Hematopoietic multipotent progenitor cell treated with erythropoietin and hydrocortisone succinate and interleukin-3 and kit ligand, for 8 days (in vitro differentiated cells): ENCODE results near the gene INS.
"Not testable (repeated sequence)": the region's sequence is repeated elsewhere in the genome, so short reads cannot be mapped to it uniquely, and the experiment has no call there.

ENCODE experiments used
- DNase-seq: peaks from one replicate; pipeline ENCODE4 v3.0.0-alpha.2; 2015

INS gene

DNA sequence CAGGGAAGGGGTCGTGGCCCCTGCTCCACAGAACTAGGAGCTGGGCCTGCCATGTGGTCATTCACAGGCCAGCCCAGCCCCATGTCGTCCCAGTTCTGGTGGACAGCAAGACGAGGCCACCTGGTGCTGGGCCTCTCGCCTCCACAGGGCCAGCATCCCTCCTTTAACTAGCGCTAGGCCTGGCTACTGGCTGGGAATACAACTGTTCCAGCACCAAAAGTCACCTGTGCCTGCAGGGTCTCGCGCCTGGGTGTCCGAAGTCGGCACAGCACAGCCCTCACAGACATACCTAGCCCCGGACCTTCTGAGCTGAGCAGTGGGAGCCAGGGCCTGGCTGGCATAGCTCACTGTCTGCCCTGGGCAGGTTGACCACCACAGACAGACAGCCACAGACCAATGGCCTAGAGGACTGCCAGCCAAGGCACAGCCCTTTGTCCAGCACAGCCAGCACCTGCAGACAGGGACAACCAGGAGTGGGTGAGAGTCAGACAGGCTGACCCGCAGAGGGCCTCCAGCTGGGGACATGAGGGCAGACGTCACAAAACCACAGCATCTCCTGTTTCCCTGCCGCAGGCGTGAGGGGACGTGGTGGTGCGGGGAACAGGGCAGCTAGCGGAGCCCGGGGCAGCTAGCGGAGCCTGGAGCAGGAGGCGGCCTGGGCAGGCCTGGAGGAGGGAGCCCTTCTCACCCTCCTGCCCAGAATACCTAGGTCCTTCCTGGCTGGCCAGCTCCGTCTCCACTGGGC is 37.8 kb upstream of the INS start:
- no peak for DNase-seq

DNA sequence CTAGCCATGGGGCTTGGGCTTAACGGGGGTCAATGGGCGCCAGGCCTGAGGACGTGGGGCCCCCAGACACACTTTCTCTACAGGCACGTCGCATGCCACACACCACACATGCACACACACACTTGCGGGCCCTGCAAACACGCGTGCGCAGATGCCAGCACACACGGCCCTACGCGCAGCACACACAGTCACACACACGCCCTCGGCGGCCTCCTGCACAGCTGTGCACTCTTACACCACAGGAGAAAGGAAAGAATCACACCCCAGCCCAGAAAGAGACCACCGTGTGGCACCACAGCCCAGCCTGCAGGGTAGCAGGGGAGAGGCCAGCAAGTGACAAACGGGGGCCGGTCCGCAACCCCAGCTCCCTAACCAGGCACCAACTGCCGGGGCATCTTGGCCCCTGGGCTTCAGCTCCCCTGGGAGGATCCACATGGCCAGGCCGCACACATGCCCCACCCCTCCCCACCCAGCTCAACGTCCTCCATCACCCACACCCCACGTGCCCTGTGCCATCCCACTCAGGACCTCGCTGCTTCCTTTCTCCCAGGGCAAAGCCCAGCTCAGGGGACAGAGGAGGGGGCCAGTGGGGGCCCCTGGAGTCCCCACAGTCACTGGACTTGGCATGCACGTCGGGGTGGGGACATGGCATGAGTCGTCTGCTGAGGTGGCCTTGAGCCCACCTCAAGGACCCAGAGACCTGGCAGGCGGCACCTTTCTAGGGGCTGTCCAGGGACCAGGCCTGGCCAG is 36.9 kb upstream of the INS start:
- no peak for DNase-seq

DNA sequence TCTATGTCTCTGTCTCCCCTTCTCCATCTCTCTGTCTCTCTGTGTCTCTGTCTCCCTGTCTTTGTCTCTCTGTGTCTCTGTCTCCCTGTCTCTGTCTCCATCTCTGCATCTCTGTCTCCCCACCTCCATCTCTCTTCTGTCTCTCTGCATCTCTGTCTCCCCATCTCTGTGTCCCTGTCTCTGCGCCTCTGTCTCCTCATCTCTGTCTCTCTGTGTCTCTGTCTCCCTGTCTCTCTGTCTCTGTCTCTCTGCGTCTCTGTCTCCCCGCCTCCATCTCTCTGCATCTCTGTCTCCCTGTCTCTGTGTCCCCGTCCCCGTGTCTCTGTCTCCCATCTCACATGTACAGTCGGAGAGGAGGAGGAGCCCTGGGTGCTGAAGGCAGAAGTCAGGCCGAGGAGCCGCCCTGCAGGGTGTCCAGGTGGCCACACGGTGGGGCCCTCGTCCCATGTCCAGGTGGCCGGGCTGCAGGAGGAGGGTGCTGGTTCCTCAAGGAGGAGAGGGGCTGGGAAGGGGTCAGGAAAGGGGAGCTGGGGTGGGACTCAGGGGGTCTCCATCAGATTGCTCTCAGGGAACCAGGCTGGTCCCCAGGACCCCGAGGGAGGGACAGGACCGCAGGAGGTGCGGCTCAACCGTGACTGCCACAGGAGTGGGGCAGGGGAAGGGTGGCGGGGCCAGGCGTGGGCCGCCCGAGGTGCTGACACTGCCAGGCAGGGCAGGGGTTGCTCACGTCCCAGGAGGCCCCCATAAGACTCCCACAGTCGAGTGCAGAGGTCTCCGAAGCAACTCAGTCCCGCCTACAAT is 36.2 kb upstream of the INS start:
- peak; percentile 70 for DNase-seq

DNA sequence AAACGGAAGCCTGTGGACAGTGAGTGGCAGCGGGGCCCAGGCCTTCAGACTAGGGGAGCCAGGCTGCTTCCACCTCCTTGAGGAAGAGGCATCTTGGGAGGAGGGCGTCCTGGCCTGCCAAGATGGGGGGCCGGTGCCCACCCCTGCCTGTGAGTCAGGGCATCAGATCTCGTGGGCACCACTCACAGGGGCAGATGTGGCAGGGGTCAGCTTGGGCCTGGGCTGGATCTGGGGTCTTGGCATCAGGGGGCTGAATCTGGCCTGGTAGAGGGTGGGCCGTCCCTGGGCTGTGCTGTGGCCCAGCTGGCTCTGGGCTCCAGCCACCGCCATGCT is 34.7 kb upstream of the INS start:
- DNase-seq: no peak

DNA sequence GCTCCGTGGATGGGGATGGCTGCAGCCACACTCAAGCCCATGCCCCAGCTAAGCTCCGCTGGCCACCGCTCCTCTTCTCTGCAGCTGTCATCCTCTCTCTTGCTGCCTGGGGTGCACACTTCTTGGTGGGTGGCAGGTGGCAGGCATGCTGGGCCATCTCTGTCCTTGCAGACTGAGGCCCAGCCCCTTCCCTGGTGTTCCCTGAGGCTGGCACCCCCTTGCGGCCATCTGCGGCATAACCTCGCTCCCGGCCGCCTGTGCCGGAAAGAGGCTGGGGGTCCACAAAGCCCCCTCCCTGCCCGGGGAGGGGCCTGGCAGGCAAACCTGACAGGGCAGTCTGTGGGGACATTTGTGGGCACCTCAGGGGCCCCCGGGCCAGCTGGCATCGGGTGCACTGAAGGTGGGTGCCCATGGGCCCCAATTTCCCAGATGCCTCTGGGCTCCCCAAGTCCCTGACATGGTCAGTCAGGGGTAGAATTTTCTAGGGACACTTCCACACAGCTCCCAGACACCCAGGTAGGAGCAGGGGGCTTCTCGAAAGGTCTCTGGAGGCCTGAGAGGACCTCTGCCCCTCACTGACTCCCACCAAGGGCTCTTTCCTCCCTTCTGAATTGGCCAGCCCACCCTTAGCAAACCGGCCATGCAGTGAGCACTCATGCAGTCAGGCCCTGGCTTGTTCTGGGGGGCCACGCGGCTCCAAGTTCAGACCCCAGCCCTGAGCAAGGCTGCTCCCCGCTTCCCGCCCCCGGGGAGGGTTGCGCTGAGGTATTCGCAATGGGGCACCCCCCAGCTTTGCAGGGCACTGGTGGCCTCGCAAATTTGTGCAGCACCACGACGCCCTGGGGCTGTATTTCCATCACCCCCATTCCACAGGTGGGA is 34.1 kb upstream of the INS start:
- DNase-seq: peak; percentile 36

DNA sequence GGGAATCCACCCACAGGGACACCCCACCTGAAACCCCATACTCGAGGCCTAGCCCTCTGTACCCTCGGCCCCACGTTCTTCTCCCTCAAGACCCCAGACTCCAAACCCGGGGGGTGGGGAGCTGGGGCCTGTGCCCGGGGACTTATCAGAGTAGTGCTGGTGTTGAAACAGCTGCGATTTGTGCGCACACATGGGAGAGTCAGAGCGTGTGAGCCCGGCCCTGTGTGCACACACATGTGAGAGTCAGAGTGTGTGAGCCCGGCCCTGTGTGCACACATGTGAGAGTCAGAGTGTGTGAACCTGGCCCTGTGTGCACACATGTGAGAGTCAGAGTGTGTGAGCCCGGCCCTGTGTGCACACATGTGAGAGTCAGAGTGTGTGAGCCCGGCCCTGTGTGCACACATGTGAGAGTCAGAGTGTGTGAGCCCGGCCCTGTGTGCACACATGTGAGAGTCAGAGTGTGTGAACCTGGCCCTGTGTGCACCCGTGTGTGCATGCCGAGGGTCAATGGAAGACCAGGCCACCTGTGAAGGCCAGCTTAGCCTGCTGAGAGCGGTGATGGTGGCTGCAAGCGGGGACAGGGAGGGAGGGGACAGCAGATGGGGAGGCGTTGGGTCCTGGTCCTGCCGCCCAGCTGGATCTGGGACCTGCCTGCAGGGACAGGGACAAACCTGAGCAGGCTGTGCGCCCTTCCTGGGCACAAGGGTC is 33.0 kb upstream of the INS start:
- not testable (repeated sequence) for DNase-seq

DNA sequence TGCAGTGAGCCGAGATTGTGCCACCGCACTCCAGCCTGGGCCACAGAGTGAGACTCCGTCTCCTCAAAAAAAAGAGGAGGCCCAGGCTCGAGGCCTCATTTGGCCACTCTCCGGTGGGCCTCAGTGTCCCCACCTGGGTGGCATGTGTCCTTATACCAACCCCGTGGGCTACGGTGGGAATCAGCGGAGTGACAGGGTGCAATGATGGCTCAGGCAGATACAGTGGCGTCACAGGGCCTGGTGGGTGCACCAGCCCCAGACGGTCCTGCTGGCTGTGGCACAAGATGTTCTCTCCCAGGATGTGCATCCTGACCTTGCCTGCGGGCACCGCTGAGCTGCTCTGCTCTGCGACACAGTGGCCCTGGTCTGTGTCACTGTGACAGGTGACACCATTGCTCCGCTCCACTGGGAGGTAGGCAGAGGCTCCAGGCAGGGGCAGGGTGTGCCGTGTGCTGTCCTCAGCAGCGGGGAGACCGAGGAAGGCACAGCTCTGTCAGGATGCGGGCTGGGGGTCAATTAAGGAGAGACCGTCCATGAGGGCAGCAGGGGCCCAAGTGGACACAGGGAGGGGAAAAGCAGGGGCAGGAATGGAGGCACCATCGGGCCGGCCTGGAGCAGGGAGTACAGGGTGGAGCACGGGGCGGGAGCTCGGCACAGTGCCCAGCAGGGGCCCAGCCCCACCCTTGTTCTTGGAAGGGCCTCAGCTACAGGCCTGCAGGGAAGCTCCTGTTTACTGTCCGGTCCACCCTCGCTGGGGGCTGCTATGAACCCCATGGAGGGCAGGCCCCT is 32.3 kb upstream of the INS start:
- peak; percentile 10 for DNase-seq

DNA sequence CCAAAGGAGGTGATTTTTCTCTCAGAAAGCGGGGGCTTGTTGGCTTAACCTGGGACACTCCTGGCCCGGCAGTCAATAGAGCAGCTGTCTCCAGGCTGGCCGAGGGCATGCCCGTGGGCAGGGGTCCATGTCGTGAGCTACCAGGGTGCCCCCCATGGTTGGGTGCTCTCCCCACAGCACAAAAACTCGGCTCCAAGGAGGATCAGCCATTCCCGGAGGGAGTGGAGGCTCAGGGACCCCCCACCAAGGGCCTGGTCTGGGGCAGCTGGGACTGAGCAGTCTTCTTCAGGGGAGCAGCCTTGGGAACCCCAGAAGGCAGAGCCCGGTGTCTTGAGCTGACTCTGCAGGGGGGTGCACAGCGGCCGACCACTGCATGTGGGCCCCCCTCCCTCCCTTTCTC is 31.4 kb upstream of the INS start:
- DNase-seq: no peak

DNA sequence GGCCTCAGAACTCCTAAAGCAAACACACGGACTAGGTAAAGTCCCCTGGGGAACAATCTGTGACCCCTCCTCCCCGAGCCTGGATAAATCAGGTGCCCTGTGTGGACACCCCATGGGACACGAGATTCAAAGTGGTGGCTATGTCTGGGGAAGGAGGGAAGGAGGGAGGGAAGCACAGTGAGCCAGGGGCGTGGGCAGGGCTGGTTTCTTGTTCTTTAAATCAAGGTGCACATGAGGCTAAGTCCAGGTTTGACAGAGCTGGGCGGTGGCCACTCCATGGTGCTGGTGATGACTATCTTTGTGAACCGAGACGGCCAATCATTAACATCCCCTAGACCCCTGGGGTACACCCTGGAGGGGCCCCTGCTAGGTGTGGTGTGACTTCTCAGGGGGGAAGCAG is 30.9 kb upstream of the INS start:
- no peak for DNase-seq

DNA sequence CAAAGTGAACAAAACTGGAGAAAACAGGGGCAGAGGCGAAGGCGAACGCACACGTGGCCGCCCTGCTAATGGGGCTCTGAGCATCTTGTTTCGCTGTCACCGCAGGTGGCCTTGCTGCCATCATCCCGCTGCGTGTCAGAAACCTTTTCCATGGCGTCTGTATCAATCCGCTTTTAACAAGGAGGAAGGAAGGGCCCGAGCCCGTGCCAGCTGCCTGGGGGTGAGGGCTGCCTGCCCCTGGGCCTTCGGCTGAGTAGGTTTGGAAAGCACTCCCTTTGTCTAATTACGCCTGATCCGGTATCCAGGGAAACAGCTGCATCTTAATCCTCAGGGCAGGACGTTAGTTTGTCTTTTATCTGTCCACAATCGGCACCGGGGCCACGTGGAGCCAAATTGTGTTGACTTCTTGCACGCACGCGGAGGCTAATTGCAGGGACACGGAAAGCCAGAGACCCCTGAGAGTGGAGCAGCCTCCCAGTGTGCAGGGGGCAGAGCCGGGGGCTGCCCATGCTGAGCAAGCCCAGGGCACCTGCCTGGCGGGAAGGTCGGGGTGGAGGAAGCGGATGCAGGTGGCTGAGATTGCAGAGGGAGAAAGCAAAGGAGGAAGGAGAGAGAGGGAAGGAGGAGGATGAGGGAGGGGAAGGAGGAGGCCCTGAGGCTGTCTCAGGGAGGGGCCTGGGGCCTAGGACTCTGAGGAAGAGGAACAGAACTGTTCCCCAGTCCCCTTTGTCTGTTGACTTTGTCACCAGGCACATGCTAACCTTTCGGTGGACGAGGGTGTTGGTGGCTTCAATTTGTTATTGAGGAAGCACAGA is 29.9 kb upstream of the INS start:
- no peak for DNase-seq

DNA sequence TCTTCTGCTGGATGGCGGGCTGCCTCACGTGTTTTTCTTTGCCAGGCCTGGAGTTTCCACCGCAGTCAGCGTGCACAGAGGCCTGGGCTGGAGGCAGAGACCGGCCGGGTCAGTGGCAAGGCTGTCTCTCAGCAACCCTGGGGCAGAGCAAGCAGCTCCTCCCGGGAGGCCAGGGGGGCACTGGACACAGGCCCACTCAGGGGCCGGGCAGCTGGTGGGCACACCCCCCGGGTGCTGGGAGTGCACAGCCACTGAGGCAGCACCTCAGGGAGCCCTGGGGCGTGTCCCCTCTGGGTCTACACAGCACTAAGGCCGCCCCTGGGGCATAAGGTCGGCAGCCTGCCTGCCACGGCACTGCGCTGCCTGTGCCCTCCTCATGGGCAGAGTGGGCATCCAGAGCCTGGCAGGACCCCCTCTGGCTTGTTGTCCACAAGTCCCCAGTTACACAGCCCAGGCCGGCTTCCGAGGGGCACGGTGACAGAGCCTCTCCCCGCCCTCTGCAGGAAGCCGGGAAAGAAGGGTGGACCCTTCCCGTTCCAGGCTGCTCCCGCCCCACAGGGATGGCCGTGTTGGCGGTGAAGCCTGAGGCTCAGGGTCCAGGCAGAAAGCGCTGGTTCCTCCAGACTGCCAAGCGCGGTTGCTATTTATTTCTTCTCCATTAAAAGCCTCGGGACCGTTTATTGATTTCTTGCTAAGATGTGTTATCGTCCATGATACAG is 29.1 kb upstream of the INS start:
- no peak for DNase-seq

DNA sequence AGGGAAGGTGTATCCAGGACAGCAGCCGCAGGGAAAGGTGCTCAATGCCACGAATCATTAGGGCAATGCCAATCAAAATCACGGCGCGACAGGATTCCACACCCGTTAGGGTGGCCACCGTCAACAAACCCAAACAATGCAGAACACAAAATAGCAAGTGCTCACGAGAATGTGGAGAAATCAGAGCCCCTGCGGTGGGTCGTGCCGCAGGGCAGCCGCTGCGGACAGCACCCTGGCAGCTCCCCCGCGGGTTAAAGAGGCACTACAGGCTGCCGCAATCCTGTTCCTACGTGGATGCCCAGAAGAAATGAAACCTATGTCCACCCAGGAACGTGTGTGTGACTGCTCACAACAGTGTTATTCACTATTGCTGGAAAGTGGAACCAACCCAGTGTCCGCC is 27.7 kb upstream of the INS start:
- DNase-seq: no peak

DNA sequence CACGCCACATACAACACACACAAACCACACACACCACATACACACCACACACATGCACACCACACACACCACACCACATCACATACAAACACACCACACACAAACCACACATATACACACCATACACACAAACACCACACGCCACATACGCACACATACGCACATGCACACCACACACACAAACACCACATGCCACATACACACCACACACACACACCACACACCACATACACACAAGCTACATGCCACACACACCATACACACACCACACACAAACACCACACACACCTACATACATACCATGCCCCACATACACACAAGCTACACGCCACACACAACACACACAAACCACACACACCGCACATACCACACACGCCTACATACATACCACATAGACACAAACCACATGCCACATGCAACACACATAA is 26.3 kb upstream of the INS start:
- DNase-seq: no peak

DNA sequence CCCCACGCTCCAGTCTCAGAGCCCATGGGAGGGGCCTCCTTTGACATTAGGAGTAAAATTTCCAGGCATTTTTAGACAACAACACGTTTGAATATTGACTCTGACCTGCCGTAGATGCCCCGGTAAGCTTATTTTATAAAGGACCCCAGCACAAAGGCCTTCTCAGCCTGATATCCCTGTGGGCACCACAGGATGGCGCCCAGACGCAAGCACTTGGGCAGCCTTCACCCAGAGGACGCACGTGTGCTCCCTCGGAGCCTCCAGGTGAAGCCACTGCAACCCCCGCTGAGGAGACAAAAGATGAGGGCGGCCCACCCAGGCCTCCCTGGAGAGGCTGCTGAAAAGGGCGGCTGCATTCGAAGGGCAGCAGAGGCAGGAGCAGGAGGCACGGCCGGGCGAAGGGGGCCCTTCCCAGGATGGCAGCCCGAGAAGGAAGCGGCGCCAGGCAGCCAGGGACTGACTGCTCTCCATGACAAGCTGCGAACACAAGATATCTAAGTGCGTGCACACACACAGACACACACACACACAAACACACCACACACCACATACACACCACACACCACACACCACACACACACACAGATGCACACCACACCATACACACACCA is 25.8 kb upstream of the INS start:
- peak; percentile 50 for DNase-seq

DNA sequence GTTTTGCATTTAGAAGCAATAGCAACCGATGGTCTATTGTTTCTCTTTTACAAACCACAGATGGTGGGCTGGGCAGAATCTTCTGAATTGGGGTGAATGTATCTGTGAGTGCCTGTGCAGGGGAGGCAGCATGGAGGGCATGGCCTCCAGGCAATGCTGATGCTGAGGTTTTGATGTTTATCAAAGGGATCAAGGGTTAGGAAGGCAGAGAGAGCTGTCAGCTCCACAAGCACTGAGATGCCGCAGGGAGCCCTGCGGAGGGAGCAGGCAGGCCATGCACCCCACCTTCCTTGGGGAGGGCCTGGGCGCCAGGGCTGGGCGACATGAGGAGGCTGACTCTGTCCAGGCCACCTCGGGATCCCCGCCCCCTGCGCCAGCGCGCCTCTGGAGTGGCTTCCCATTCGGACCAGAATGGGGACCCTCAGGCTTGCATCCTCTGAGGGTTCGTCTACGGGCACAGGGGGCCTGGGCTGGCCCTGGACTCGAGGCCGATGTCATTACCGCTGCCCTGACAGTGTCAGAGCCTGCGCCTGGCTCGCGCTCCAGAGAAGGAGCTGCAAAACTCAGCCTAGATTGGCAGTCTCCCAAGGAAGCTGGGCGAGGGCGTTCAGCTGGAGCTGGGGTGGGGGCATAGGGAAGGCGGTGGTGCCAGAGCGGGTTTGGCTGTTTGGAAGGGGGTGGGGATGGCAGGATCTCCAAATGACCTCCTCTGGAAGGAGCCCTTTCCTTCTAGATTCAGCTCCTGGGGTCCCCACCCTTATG is 24.5 kb upstream of the INS start:
- no peak for DNase-seq

DNA sequence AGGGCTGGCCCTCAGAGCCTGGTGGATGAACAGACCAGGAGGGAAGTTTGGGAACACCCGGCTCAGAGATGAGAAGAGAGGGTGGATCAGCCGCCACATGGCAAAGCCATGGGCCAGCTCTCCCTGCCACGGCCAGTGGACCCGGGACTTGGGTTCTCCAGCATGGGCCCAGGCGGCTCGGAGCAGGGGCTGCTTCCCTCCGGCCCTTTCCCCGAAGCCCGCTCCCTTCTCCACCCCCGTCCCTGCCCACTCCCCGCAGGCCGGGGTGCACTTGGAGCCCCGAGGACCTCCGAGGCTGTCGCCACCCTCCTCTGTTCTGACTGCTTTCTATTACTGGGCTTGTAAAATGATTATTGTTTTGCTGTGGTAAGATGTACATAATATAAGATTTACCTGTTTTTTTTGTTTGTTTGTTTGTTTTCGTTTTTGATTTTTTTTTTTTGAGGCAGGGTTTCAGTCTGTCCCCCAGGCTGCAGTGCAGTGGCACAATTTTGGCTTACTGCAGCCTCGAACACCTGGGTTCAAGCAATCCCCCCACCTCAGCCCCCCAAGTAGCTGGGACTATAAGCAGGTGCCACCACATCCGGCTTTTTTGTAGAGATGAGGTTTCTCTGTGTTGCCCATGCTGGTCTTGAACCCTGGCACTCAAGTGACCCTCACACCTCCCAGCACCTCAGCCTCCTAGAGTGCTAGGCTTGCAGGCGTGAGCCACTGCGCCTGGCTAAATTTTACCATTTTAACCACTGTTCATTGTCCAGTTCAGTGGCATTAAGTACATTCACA is 21.9 kb upstream of the INS start:
- DNase-seq: no peak

DNA sequence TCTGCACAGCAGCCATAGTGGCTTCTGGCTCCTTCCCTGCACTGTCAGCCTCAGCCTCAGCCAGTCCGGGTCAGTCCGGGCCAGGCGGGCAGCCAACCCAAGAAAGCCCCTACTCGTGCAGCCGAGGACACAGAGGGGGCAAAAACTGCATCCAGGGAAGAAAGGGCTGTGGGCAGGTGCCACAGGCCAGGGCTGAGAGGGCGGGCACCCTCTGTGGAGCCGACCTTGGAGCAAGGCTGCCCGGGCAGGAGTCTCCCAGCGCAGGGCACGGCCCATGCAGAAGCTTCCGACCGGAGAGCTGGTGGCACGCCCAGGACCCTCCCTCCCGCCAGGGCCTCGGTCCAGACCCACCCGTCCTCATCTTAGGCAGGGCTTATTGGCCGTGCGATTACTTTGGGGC is 21.1 kb upstream of the INS start:
- no peak for DNase-seq
